Transverse colon (tissue), 4 donors: ENCODE data around the gene UBAC1. TPM values are rescaled to one million over a fixed set of nuclear protein-coding genes. Genes with fewer than 3 reads are reported as not detected.
"Not testable (repeated sequence)": the region's sequence is repeated elsewhere in the genome, so short reads cannot be mapped to it uniquely, and the experiment has no call there.

Experiments used
- DNase-seq: peaks from one replicate; pipeline ENCODE4 v3.0.0-alpha.2; 2019
- H3K27ac ChIP-seq, 4 donors: fragments of 200-600 bp; sonication (generic); 2 replicates each; pipeline ENCODE4 v1.5.1; 2016 to 2018; ENCODE audit warnings: inconsistent platforms in 4 of 4
- H3K27me3 ChIP-seq: fragments of 200-600 bp; sonication (generic); 2 replicates; pipeline ENCODE4 v1.5.1; 2017; ENCODE audit warnings: inconsistent platforms
- H3K36me3 ChIP-seq, 4 donors: fragments of 200-600 bp; sonication (generic); 2 replicates each; pipeline ENCODE4 v1.5.1; 2017 to 2019; ENCODE audit warnings: inconsistent platforms in 4 of 4
- H3K4me1 ChIP-seq, 4 donors: fragments of 200-600 bp; sonication (generic); 2 replicates each; pipeline ENCODE4 v1.5.1; 2017 to 2020; ENCODE audit warnings: inconsistent platforms in 4 of 4
- H3K4me3 ChIP-seq, 4 donors: fragments of 200-600 bp; sonication (generic); 1 replicate in 1 of 4; 2 replicates in 3 of 4; pipeline versions ENCODE4 v1.5.1 to v1.6.1; 2017 to 2019; ENCODE audit warnings: inconsistent platforms in 4 of 4
- H3K9me3 ChIP-seq, 2 donors: fragments of 200-600 bp; sonication (generic); 2 replicates each; pipeline ENCODE4 v1.5.1; 2017 to 2019; ENCODE audit warnings: inconsistent platforms in 2 of 2
- EP300 ChIP-seq: sonication (generic); formaldehyde crosslinking; IDR thresholded peaks from one replicate; pipeline ENCODE4 v1.6.1; 2017; ENCODE audit warnings: antibody characterized with exemption, low read depth
- POLR2A ChIP-seq: fragments of 450-650 bp; IDR thresholded peaks from one replicate; pipeline ENCODE4 v1.6.1; 2016; ENCODE audit warnings: antibody characterized with exemption, mild to moderate bottlenecking, moderate library complexity
- POLR2AphosphoS5 ChIP-seq, 3 donors: sonication (generic); formaldehyde crosslinking; IDR thresholded peaks; one replicate each; pipeline ENCODE4 v1.6.1; 2016; ENCODE audit warnings: antibody characterized with exemption in 3 of 3
- WGBS, 2 donors: methylation state at CpG; one replicate each; pipeline ENCODE4 v1.1.5; 2018; ENCODE audit warnings: low coverage in 1 of 2; 5-methylcytosine and 5-hydroxymethylcytosine counted together
- in situ Hi-C, 4 donors: fragments of 200-750 bp; cut with MboI; loops; one replicate each; pipeline versions ENCODE4 v1.15.0 to v1.15.1; 2017; ENCODE audit warnings: low sequenced_read_pairs in 3 of 4, low pct_ligation_motif_present in 1 of 4, low pct_unique_long_range_greater_than_20kb in 1 of 4
- intact Hi-C: fragments of 100-400 bp; cut with DNase I; formaldehyde crosslinking; loops from one replicate; pipeline ENCODE4 v1.15.1; 2023; ENCODE audit warnings: low total_unique reads
- total RNA-seq, 4 donors: library from RNA; depleted of rRNA; stranded (reverse); fragments of >200 nt; gene quantifications; one replicate each; pipeline ENCODE4 v1.1.0, GENCODE V29; 2016
- TF ChIP-seq, protein P1 (sequence below), 5 experiments: fragments of 200-600 bp in 3 of 5; fragments of 450-650 bp in 2 of 5; sonication (generic) in 3 of 5; IDR thresholded peaks; 1 replicate in 2 of 5; 2 replicates in 3 of 5; pipeline ENCODE4 v1.5.1; 2016 to 2017; ENCODE audit warnings: antibody characterized with exemption in 5 of 5, inconsistent platforms in 3 of 5, mild to moderate bottlenecking in 2 of 5, moderate library complexity in 1 of 5

Gene UBAC1
- total RNA-seq, 4 donors from 2014 or later: 42.6 to 91.9 (median 62.9) TPM

DNA sequence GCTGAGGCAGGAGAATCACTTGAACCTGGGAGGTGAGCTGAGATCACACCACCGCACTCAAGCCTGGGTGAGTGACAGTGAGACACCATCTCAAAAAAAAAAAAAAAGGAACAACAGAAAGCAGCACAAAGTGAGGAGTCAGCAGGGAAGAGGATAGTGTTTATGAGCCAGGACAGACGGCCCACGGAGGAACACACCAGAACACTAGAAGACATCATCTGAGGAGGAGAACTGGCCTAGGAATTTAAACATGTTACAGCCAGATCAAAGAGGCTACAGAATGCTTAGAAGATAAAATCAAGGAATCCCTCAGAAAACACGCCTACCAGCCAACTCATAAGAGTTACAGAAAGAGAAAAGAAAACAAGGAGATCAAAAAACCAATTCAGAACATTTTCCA lies 12.2 kb downstream of the UBAC1 start:
- intact Hi-C loops (no loop called here), in situ Hi-C loops (no loop called here)
- H3K27ac ChIP-seq: no peak overlapping the region
- H3K4me1 ChIP-seq: no peaks in the 10 kb centered on the region
- no peak overlapping the region for H3K4me3 ChIP-seq
- no peak for DNase-seq
- H3K36me3 ChIP-seq: peaks cover 0 to 70% (median 26%) of the 10 kb centered on the region in 4 donors
- H3K9me3 ChIP-seq: no peaks in the 10 kb centered on the region
- no peaks in the 10 kb centered on the region for H3K27me3 ChIP-seq
- 43 to 88% methylated on average over 1 to 4 of the region's 4 CpGs for WGBS, 2 donors
- TF ChIP-seq POLR2AphosphoS5 (IDR thresholded peaks at IDR 0.05): no peak
- TF ChIP-seq, protein P1, sequence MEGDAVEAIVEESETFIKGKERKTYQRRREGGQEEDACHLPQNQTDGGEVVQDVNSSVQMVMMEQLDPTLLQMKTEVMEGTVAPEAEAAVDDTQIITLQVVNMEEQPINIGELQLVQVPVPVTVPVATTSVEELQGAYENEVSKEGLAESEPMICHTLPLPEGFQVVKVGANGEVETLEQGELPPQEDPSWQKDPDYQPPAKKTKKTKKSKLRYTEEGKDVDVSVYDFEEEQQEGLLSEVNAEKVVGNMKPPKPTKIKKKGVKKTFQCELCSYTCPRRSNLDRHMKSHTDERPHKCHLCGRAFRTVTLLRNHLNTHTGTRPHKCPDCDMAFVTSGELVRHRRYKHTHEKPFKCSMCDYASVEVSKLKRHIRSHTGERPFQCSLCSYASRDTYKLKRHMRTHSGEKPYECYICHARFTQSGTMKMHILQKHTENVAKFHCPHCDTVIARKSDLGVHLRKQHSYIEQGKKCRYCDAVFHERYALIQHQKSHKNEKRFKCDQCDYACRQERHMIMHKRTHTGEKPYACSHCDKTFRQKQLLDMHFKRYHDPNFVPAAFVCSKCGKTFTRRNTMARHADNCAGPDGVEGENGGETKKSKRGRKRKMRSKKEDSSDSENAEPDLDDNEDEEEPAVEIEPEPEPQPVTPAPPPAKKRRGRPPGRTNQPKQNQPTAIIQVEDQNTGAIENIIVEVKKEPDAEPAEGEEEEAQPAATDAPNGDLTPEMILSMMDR (IDR thresholded peaks at IDR 0.05): no peak
- TF ChIP-seq POLR2A: no peak

DNA sequence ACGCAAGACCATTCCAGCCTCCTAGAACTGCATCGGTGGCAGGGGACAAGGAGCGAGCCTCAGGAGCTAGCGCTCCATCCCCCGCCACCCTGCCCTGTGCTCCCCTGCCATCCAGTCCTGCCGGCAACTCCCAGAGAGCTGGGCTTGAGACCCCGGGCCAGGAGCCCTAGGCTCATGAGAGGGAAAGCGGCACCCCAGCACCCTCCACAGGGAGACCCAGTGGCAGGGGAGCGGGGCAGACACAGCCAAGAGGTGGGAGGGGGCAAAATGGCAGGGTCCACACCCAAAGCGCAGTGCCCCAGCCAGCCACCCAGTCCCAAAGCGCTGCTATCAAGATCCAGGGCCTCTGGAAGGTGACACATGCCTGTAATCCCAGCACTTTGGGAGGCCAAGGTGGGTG lies 12.7 kb downstream of the UBAC1 start:
- H3K27me3 ChIP-seq: no peaks in the 10 kb centered on the region
- H3K36me3 ChIP-seq: peaks cover 0 to 67% (median 25%) of the 10 kb centered on the region in 4 donors
- intact Hi-C loops: no loop called here
- TF ChIP-seq EP300: no peak
- TF ChIP-seq POLR2A: no peak
- TF ChIP-seq POLR2AphosphoS5 (IDR thresholded peaks at IDR 0.05): no peak
- TF ChIP-seq, protein P1 (IDR thresholded peaks at IDR 0.05): no peak
- no peaks in the 10 kb centered on the region for H3K9me3 ChIP-seq
- H3K27ac ChIP-seq: no peak overlapping the region
- no peaks in the 10 kb centered on the region for H3K4me1 ChIP-seq
- WGBS, 2 donors: 89% methylated on average over 11 of the region's 11 CpGs; no CpG with 5 or more reads in 1 of the 2 donors
- in situ Hi-C loops: no loop called here
- DNase-seq: no peak
- no peak overlapping the region for H3K4me3 ChIP-seq

DNA sequence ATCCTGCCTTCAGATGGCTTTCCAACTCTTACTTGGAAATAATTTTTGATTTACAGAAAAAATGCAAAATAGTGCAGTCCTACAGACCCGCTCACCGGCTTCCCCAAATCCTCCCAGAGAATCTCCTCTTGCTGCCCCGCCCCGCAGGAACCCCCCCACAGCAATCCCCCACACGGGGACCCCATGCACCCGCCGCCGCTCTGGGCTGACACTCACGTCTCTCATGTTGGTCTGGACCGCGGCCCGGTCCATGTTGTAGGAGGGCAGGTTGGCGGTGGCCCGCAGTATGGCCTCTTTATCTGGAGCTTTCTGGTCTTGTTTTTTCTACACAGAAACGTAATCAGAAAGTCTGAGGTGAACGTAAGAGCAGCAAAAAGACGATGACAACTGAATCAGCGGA lies 13.6 kb downstream of the UBAC1 start:
- no peak for DNase-seq
- H3K9me3 ChIP-seq: no peaks in the 10 kb centered on the region
- no peak for TF ChIP-seq EP300
- TF ChIP-seq, protein P1 (IDR thresholded peaks at IDR 0.05): no peak
- no peak for TF ChIP-seq POLR2A
- no peaks in the 10 kb centered on the region for H3K4me1 ChIP-seq
- in situ Hi-C loops: no loop called here
- H3K36me3 ChIP-seq: peaks cover 0 to 59% (median 25%) of the 10 kb centered on the region in 4 donors
- WGBS, 2 donors: 96 to 100% methylated on average over 7 to 18 of the region's 18 CpGs
- no peak overlapping the region for H3K27ac ChIP-seq
- no peak overlapping the region for H3K4me3 ChIP-seq
- no peaks in the 10 kb centered on the region for H3K27me3 ChIP-seq
- intact Hi-C loops: no loop called here

DNA sequence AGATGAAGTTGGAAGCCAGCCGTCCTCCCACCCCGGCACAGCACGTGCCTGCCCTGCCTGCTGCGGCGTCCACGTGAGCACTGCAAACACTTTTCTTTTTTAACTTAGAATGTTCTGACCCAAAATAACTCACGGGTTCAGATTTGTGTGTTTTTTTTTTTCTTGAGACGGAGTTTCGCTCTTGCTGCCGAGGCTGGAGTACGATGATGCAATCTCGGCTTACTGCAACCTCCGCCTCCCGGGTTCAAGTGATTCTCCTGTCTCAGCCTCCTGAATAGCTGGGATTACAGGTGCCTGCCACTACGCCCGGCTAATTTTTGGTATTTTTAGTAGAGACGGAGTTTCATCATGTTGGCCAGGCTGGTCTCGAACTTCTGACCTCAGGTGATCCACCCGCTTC lies 14.1 kb downstream of the UBAC1 start:
- DNase-seq, H3K27ac ChIP-seq, H3K27me3 ChIP-seq, H3K4me3 ChIP-seq, H3K4me1 ChIP-seq, in situ Hi-C loops, H3K9me3 ChIP-seq, intact Hi-C loops: not testable (repeated sequence)
- peaks cover 0 to 59% (median 25%) of the 10 kb centered on the region in 4 donors for H3K36me3 ChIP-seq
- WGBS, 2 donors: 94 to 95% methylated on average over 15 to 19 of the region's 19 CpGs

DNA sequence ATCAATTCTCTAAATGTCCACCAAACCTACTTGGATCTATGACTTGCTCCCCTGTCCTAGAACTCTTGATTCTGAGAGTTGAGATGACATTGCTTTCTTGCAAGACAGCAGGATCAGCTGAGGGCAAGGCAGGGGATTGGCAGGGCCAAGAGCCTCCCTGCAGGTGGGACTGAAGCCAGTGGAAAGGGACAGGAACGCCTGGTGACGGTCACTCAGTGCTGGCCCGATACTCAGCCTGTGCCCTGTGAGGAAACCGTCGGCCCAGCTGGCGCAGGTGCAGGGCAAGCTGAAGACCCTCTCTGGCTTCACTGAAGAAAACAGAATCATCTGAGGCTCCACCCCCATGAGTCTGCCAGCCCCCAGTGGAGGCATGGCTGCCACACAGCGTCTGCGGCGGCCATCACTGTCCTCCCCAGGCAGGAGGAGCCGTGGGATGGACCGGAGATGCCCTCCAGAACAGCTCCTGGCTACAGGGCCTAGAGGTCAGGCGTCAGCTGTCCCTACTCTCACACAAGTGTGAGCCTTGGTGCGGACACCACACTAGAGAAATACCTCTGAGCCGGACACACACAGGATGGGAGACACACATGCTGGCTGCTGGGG lies 14.7 kb downstream of the UBAC1 start:
- WGBS, 2 donors: 94% methylated on average over 14 of the region's 14 CpGs; no CpG with 5 or more reads in 1 of the 2 donors
- intact Hi-C loops (no loop called here), in situ Hi-C loops (no loop called here)
- Histone ChIP-seq H3K9me3 (no peaks in the 10 kb centered on the region), H3K27me3 (no peaks in the 10 kb centered on the region), H3K4me1 (no peaks in the 10 kb centered on the region), H3K4me3 (no peak overlapping the region), H3K36me3 (peaks cover 0 to 57% (median 25%) of the 10 kb centered on the region in 4 donors), H3K27ac (no peak overlapping the region)
- no peak for DNase-seq
- TF ChIP-seq, protein P1 (IDR thresholded peaks at IDR 0.05): no peak
- no peak for TF ChIP-seq POLR2AphosphoS5 (IDR thresholded peaks at IDR 0.05)
- TF ChIP-seq POLR2A: no peak
- no peak for TF ChIP-seq EP300
